HepG2 (cell line): Measurements from ENCODE around the gene MYCBPAP. TPM values are rescaled to one million over a fixed set of nuclear protein-coding genes. Genes with fewer than 3 reads are reported as not detected.
A peak's percentile ranks its signal among the peaks of the same experiment; 100 is the strongest.

ENCODE experiments used
- AGO1 ChIP-seq: fragments of 200-400 bp; formaldehyde crosslinking; IDR thresholded peaks from 2 replicates; pipeline ENCODE4 v1.6.1; 2017; ENCODE audit warnings: mild to moderate bottlenecking, low read depth, low read length, moderate library complexity; ENCODE audit not compliant: poor library complexity, severe bottlenecking
- BCL6 ChIP-seq: IDR thresholded peaks from 2 replicates; pipeline ENCODE4 v1.6.1; 2016; ENCODE audit warnings: missing genetic modification reagents, missing compliant biosample characterization
- CREB3 ChIP-seq: sonication (generic); formaldehyde crosslinking; IDR thresholded peaks from 2 replicates; pipeline ENCODE4 v1.5.0; 2020; ENCODE audit warnings: missing genetic modification reagents
- HDAC1 ChIP-seq: sonication (generic); formaldehyde crosslinking; IDR thresholded peaks from 2 replicates; pipeline ENCODE4 v1.5.1; 2020; ENCODE audit warnings: mild to moderate bottlenecking, missing genetic modification reagents
- HNF4G ChIP-seq, 2 experiments: sonication (generic) in 1 of 2; formaldehyde crosslinking in 1 of 2; IDR thresholded peaks; 2 replicates each; pipeline versions ENCODE4 v1.4.0 to v1.6.1; 2011 to 2020; ENCODE audit warnings: borderline replicate concordance in 2 of 2, low read depth in 2 of 2, mild to moderate bottlenecking in 2 of 2, low read length in 1 of 2, missing genetic modification reagents in 1 of 2, moderate library complexity in 1 of 2
- IKZF4 ChIP-seq: sonication (generic); formaldehyde crosslinking; IDR thresholded peaks from 2 replicates; pipeline ENCODE4 v1.5.1; 2020; ENCODE audit warnings: borderline replicate concordance, mild to moderate bottlenecking, low read depth, missing genetic modification reagents; ENCODE audit errors: not compliant biosample characterization
- MAFG ChIP-seq: sonication (generic); formaldehyde crosslinking; IDR thresholded peaks from 2 replicates; pipeline ENCODE4 v1.5.1; 2020; ENCODE audit warnings: mild to moderate bottlenecking, missing genetic modification reagents
- REXO4 ChIP-seq: sonication (generic); formaldehyde crosslinking; IDR thresholded peaks from 2 replicates; pipeline ENCODE4 v1.8.0; 2022; ENCODE audit warnings: missing genetic modification reagents, mild to moderate bottlenecking, borderline replicate concordance
- ZBED4 ChIP-seq: sonication (generic); formaldehyde crosslinking; IDR thresholded peaks from 2 replicates; pipeline ENCODE4 v1.4.0; 2020; ENCODE audit warnings: missing genetic modification reagents, borderline replicate concordance
- ZBTB14 ChIP-seq: sonication (generic); formaldehyde crosslinking; IDR thresholded peaks from 2 replicates; pipeline ENCODE4 v1.4.0; 2020; ENCODE audit warnings: missing genetic modification reagents
- ZNF180 ChIP-seq: sonication (generic); formaldehyde crosslinking; IDR thresholded peaks from 2 replicates; pipeline ENCODE4 v1.4.0; 2020; ENCODE audit warnings: low read depth, missing genetic modification reagents, borderline replicate concordance
- ZNF235 ChIP-seq: sonication (generic); formaldehyde crosslinking; IDR thresholded peaks from 2 replicates; pipeline ENCODE4 v1.8.1; 2023; ENCODE audit warnings: mild to moderate bottlenecking, missing genetic modification reagents, borderline replicate concordance
- ZNF44 ChIP-seq: sonication (generic); formaldehyde crosslinking; IDR thresholded peaks from 2 replicates; pipeline ENCODE4 v1.5.1; 2020; ENCODE audit warnings: mild to moderate bottlenecking, missing genetic modification reagents
- ZNF781 ChIP-seq: sonication (generic); formaldehyde crosslinking; IDR thresholded peaks from 2 replicates; pipeline ENCODE4 v1.5.1; 2020; ENCODE audit warnings: borderline replicate concordance, mild to moderate bottlenecking, missing genetic modification reagents; ENCODE audit errors: not compliant biosample characterization
- polyA plus RNA-seq, 8 experiments: library from polyadenylated mRNA; depleted of rRNA in 3 of 8; stranded (reverse) in 7 of 8; unstranded in 1 of 8; fragments of >200 nt; fragmentation: Illumina TruSeq in 4 of 8; extraction: Trizol in 4 of 8; gene quantifications; 2 replicates each; pipeline versions ENCODE4 v1.2.1 to v1.2.3, GENCODE V29; 2011 to 2016; ENCODE audit warnings: low read depth in 4 of 8, missing spikeins in 1 of 8, mixed read lengths in 1 of 8; ENCODE audit not compliant: insufficient read depth in 1 of 8
- total RNA-seq, 5 experiments: library from RNA; depleted of rRNA; stranded (reverse); fragments of >200 nt; fragmentation: Illumina TruSeq; extraction: Trizol; gene quantifications; 2 replicates each; pipeline ENCODE4 v1.2.3, GENCODE V29; 2016; ENCODE audit warnings: low read depth in 1 of 5
- TF ChIP-seq, protein P1 (sequence below): sonication (generic); formaldehyde crosslinking; IDR thresholded peaks from 2 replicates; pipeline ENCODE4 v1.5.0; 2020; ENCODE audit warnings: mild to moderate bottlenecking, missing genetic modification reagents, moderate library complexity

The MYCBPAP gene
- total and polyA plus RNA-seq, 2 of the 13 experiments (the other 11 are each of a cell fraction or from before 2014, with no cell fraction given) = 0.22 to 0.24 TPM

DNA sequence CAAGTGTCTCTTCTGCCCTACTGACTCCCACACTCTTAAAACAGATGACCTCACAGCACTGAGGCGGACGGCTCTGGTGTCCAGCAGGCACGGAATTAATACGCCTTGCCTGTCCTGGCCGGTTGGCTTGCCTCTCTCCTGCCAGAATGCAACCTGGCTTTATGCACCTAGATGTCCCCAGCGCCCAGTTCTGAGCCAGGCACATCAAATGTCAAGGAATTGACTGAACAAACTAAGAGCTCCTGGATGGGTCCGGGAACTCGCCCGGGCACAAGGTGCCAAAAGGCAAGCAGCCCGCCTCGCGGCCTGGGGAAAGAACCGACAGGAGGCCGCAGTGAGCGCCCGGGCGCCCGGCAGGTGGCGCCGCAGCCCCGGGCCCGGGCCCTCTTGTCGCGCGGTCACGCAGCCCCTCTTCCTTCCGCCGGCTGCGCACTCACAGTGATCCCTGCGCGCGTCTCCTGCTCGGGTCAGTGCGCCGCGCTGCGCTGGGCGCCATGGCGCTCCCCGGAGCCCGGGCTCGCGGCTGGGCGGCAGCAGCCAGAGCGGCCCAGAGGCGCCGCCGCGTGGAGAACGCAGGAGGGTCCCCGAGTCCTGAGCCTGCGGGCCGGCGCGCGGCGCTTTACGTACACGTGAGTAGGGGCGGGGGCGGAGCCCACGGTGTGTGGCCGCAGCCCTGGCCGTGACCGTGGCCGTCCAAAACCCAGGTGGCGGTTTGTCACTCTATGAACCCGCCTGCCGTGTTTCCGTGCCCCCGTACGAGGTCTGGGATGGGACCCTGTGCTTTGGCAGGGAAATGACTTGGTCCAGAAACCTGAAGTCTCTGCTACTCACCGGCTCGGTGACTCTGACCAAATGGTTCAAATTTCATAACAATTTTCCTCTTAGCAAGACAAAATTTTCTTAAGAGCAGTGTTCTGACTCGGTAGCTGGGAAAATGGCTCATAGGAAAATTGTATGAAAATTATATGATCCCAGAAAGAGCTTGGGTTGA is 29.6 kb upstream of the MYCBPAP start, which contains the start of gene RSAD1 (continued):
- no peak for TF ChIP-seq ZNF781 (CRISPR knock-in tag)
- peak; percentile 68; the same call in 1 of the 2 replicates for TF ChIP-seq ZBED4 (CRISPR knock-in tag)
- peak; percentile 82; the same call in 1 of the 2 replicates for TF ChIP-seq REXO4
- TF ChIP-seq MAFG = no peak
- peak; percentile 87 for TF ChIP-seq AGO1
- TF ChIP-seq, protein P1, sequence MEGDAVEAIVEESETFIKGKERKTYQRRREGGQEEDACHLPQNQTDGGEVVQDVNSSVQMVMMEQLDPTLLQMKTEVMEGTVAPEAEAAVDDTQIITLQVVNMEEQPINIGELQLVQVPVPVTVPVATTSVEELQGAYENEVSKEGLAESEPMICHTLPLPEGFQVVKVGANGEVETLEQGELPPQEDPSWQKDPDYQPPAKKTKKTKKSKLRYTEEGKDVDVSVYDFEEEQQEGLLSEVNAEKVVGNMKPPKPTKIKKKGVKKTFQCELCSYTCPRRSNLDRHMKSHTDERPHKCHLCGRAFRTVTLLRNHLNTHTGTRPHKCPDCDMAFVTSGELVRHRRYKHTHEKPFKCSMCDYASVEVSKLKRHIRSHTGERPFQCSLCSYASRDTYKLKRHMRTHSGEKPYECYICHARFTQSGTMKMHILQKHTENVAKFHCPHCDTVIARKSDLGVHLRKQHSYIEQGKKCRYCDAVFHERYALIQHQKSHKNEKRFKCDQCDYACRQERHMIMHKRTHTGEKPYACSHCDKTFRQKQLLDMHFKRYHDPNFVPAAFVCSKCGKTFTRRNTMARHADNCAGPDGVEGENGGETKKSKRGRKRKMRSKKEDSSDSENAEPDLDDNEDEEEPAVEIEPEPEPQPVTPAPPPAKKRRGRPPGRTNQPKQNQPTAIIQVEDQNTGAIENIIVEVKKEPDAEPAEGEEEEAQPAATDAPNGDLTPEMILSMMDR (CRISPR knock-in tag) = peak; percentile 83
- TF ChIP-seq ZBTB14 = peak; percentile 91
- TF ChIP-seq ZNF235 = peak; percentile 95
- no peak for TF ChIP-seq ZNF180
- peak; percentile 78; the same call in 1 of the 2 replicates for TF ChIP-seq CREB3 (CRISPR knock-in tag)
- peak; percentile 66 for TF ChIP-seq BCL6 (CRISPR knock-in tag)
- TF ChIP-seq ZNF44 (CRISPR knock-in tag) = no peak
- 0 out of 2 replicates have a peak, but pooled peaks have one; percentile 28 for TF ChIP-seq HNF4G (IDR thresholded peaks at IDR 0.05; ENCODE audit: borderline replicate concordance, low read depth, low read length)
- TF ChIP-seq HNF4G (CRISPR knock-in tag; IDR thresholded peaks at IDR 0.05; ENCODE audit: borderline replicate concordance, low read depth) = peak; percentile 73
- TF ChIP-seq IKZF4 (CRISPR knock-in tag) = peak; percentile 79
- TF ChIP-seq HDAC1 (CRISPR knock-in tag) = peak; percentile 80
